GM18505 (cell line): ENCODE data around the gene JAKMIP1.

Source experiments
- ATAC-seq: cut with Tn5 transposase; IDR thresholded peaks from one replicate; pipeline ENCODE4 v1.9.1; 2021; ENCODE audit not compliant: unreplicated experiment
- POLR2A ChIP-seq: IDR thresholded peaks from 4 replicates; pipeline ENCODE4 v1.6.1; 2011; ENCODE audit warnings: borderline replicate concordance; ENCODE audit not compliant: insufficient read depth, insufficient read length; ENCODE audit errors: extremely low read depth

JAKMIP1 gene

GRCh38 chr4:6123116-6123515, 77.2 kb downstream of the JAKMIP1 start:
- no peak for ATAC-seq
- no peak for TF ChIP-seq POLR2A

GRCh38 chr4:6122496-6122895, 77.9 kb downstream of the JAKMIP1 start:
- TF ChIP-seq POLR2A = no peak
- ATAC-seq = no peak

- TF ChIP-seq POLR2A = no peak
Measured at GRCh38 chr4:6121941-6122340, 78.4 kb downstream of the JAKMIP1 start.

DNA sequence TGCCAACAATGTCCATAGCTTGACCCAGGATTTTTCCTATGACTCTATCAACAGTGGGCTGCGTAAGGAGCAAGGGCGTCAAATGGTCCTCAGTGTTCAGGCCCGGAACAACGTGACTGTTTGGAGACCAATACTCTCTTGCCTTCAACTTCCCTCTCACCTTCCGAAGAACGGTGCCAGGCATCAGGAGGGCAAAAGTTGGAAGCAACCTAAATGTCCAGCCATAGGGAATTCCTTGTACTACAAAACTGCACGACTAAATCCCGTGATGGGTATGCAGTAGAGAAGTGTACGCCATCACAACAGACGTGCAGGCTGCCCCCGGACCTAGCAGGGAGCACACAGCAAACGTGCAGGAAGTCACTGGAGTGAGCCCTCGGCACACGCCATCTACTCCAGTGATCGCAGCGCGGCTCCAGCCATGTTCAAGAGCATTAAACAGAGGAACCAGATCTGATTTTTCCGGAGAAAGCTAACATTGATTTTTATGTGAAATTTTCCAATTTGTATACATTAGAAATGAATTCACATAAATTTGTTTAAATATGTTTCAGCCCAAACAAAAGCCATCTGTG, 79.0 kb downstream of the JAKMIP1 start:
- no peak for TF ChIP-seq POLR2A
- no peak for ATAC-seq

More at GRCh38 chr4:6121941-6122340, 78.4 kb downstream of the JAKMIP1 start:
- ATAC-seq = no peak

DNA sequence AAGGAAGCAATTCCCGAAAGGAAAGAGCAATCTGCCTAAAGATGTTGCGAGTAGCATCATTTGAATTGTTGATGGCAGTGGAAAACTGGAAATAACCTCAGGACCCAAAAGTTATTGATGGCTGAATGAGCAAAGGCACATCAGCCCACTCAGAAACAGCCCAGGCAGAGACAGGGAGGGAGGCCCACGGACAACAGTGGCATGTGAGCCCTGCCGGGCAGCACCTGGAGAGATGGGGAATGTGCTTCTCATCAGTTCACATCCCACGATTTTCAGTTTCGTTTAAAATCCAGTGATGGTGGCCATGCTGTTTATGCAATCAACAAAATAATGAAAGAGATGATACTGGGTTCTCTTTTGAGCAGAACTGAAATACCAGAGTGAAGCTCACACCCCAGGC, 80.0 kb downstream of the JAKMIP1 start:
- TF ChIP-seq POLR2A = no peak
- no peak for ATAC-seq

GRCh38 chr4:6119507-6120020, 80.8 kb downstream of the JAKMIP1 start:
- TF ChIP-seq POLR2A = no peak
- ATAC-seq = no peak

GRCh38 chr4:6118201-6118600, 82.1 kb downstream of the JAKMIP1 start:
- no peak for TF ChIP-seq POLR2A
- no peak for ATAC-seq

GRCh38 chr4:6116696-6117285, 83.6 kb downstream of the JAKMIP1 start:
- TF ChIP-seq POLR2A = no peak
- ATAC-seq = no peak

- TF ChIP-seq POLR2A = no peak
- no peak for ATAC-seq
Measured at GRCh38 chr4:6115746-6116586, 84.4 kb downstream of the JAKMIP1 start.

GRCh38 chr4:6115342-6115741, 85.0 kb downstream of the JAKMIP1 start:
- no peak for TF ChIP-seq POLR2A
- ATAC-seq = no peak

DNA sequence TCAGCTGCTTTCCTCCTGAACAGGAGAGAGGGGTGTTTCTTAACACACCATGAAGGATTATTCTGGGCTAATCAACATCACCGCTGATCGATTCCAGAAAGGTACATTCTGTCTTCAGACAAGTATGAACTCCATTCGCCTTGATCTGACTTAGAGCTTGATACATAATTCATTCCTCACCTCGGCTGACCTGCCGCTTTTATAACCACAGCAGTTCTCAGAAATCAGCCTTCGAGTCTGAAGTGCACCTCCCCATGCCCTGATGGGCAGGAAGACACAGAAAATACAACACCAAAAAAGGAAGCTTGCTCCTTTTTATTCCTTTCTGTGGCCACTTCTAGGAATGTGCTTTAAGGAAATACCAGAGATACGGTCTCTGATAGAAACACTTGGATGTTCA, 85.7 kb downstream of the JAKMIP1 start:
- no peak for ATAC-seq
- TF ChIP-seq POLR2A = no peak

DNA sequence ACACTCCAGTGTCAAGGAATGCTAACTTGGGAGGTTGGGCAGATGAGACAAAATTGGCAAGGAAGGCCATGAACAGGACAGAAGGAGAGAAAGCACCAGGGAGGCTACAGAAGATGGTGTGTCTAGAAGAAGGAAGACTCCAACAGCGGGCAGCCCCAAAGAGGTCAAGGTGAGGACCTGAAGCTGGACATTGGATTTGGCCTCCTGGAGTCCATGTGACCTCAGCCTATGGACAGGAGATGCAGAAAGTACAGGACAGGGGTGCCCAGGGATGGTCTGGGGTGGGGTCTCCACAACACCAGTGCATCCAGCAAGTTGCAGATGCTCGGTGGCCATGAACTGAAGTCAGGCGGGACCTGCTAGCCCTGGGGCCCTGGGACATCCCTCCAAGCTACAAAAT, 86.2 kb downstream of the JAKMIP1 start:
- TF ChIP-seq POLR2A = no peak
- no peak for ATAC-seq

GRCh38 chr4:6113641-6114040, 86.7 kb downstream of the JAKMIP1 start:
- TF ChIP-seq POLR2A = no peak
- ATAC-seq = no peak
